ENCODE results near the gene ADAMTSL4. TPM values are rescaled to one million over a fixed set of nuclear protein-coding genes. Genes with fewer than 3 reads are reported as not detected.
"Not testable (repeated sequence)": the region's sequence is repeated elsewhere in the genome, so short reads cannot be mapped to it uniquely, and the experiment has no call there.

Gene ADAMTSL4
- total RNA-seq, 1 donor from 2014 or later: 46.3 TPM

- peak overlapping the region; percentile 96 for H3K27ac ChIP-seq (replicated peaks)
- H3K27me3 ChIP-seq (ENCODE audit: low read depth): no peaks in the 10 kb centered on the region
- peak; percentile 75 for DNase-seq
- peak overlapping the region; percentile 56 for H3K4me3 ChIP-seq
- H3K9me3 ChIP-seq (replicated peaks): no peaks in the 10 kb centered on the region
- peaks cover 100% of the 10 kb centered on the region for H3K4me1 ChIP-seq
- peaks cover 29% of the 10 kb centered on the region for H3K36me3 ChIP-seq
- intact Hi-C loops (cut with micrococcal nuclease): no loop called here
- no peak for TF ChIP-seq CTCF (IDR thresholded peaks at IDR 0.05; ENCODE audit: borderline replicate concordance)
Observed at GRCh38 chr1:150567717-150568593, 18.7 kb downstream of the ADAMTSL4 start.

GRCh38 chr1:150568594-150568966, 19.4 kb downstream of the ADAMTSL4 start:
- H3K9me3 ChIP-seq (replicated peaks): no peaks in the 10 kb centered on the region
- no peak for TF ChIP-seq CTCF (IDR thresholded peaks at IDR 0.05; ENCODE audit: borderline replicate concordance)
- H3K27ac ChIP-seq (replicated peaks): peak overlapping the region; percentile 96
- H3K4me3 ChIP-seq: peak overlapping the region; percentile 56
- intact Hi-C loops (cut with micrococcal nuclease): no loop called here
- peaks cover 36% of the 10 kb centered on the region for H3K36me3 ChIP-seq
- H3K27me3 ChIP-seq (ENCODE audit: low read depth): no peaks in the 10 kb centered on the region
- H3K4me1 ChIP-seq: peaks cover 100% of the 10 kb centered on the region
- no peak for DNase-seq

- no peak for DNase-seq
- Histone ChIP-seq H3K4me3 (peak overlapping the region; percentile 81), H3K4me1 (peaks cover 100% of the 10 kb centered on the region), H3K36me3 (peaks cover 81% of the 10 kb centered on the region), H3K9me3 (replicated peaks) (no peaks in the 10 kb centered on the region), H3K27ac (replicated peaks) (peak overlapping the region; percentile 96), H3K27me3 (ENCODE audit: low read depth) (no peaks in the 10 kb centered on the region)
- intact Hi-C loops (cut with micrococcal nuclease): no loop called here
- TF ChIP-seq CTCF (IDR thresholded peaks at IDR 0.05; ENCODE audit: borderline replicate concordance): no peak
Observed at GRCh38 chr1:150572918-150573647, 23.9 kb downstream of the ADAMTSL4 start.

- DNase-seq; H3K27me3 ChIP-seq (ENCODE audit: low read depth); intact Hi-C loops (cut with micrococcal nuclease); H3K9me3 ChIP-seq (replicated peaks): not testable (repeated sequence)
- Histone ChIP-seq H3K4me1 (peaks cover 96% of the 10 kb centered on the region), H3K27ac (replicated peaks) (peak overlapping the region; percentile 96), H3K4me3 (peak overlapping the region; percentile 81), H3K36me3 (peaks cover 85% of the 10 kb centered on the region)
Observed at GRCh38 chr1:150573648-150574071, 24.5 kb downstream of the ADAMTSL4 start.

GRCh38 chr1:150574260-150575071, 25.3 kb downstream of the ADAMTSL4 start:
- no peak for DNase-seq
- Histone ChIP-seq H3K9me3 (replicated peaks) (no peaks in the 10 kb centered on the region), H3K4me3 (peak overlapping the region; percentile 81), H3K36me3 (peaks cover 89% of the 10 kb centered on the region), H3K27me3 (ENCODE audit: low read depth) (no peaks in the 10 kb centered on the region), H3K27ac (replicated peaks) (peak overlapping the region; percentile 96), H3K4me1 (peaks cover 95% of the 10 kb centered on the region)
- no peak for TF ChIP-seq CTCF (IDR thresholded peaks at IDR 0.05; ENCODE audit: borderline replicate concordance)
- intact Hi-C loops (cut with micrococcal nuclease): loop anchor here (5.0 kb wide), 1 partner anchor 48 kb away; no protein-coding TSS in a partner anchor

Measured in left ventricle myocardium inferior (tissue), 1 donor.